GM12878 (cell line): ENCODE measurements around the gene DTD1.

Experiments used
- NFYA ChIP-seq: IDR thresholded peaks from 2 replicates; pipeline ENCODE4 v1.6.1; 2011; ENCODE audit warnings: low read depth, mild to moderate bottlenecking, low read length, improper control_type of control experiment, borderline replicate concordance
- RCOR1 ChIP-seq: conservative IDR thresholded peaks from 2 replicates; pipeline ENCODE4 v1.6.1; 2012; ENCODE audit warnings: low read depth, low read length, improper control_type of control experiment

- no peak for TF ChIP-seq NFYA
- no peak for TF ChIP-seq RCOR1
Observed at GRCh38 chr20:18639501-18639979, 51.7 kb downstream of the DTD1 start.
